ENCODE measurements around the gene ST7L.

Gene ST7L

DNA sequence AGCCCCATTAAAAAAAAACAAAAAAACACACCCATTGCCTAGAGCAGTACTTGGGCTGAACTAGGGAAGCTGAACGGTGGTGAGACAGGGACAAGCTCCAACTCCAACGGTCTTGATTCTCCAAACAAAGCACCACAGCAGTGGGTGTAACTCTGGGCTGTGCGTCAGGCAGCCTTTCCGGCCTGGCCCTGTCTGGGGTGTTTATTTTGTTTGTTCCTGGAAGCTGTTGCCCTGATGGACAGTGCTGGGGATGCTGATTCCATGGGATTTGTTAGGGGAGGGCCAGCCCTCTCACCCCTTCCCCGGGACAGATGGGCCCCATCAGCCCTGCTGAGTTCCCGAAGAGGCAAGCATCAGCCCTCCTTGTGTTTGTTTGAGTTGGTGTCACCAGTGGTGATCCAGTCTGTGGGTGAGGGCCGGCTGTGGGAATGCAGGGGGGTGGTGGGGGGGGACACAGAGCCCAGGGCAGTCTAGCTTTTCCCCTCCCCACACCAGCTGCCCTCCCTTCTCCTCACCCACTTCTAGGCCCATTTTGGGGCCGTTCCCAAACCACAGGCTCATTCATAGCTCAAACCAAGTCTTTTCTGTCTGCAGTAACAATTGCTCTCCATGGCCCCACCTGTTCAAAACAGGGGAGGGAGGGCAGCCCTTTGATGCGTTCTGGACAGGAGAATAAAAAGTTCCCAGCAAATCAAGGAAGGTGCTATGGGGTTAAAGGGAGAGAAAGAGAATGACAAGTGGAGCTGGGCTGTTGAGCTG, 105.7 kb downstream of the ST7L start:
- Histone ChIP-seq H3K27me3 (replicated peaks; ENCODE audit: control insufficient read depth, insufficient read depth, low read length) (no peaks in the 10 kb centered on the region; the same call in 1 of the 2 replicates), H3K4me3 (replicated peaks; ENCODE audit: low read depth, low read length) (no peak overlapping the region), H3K36me3 (ENCODE audit: control insufficient read depth, insufficient read depth, low read length) (no peaks in the 10 kb centered on the region)
- TF ChIP-seq, protein P1, sequence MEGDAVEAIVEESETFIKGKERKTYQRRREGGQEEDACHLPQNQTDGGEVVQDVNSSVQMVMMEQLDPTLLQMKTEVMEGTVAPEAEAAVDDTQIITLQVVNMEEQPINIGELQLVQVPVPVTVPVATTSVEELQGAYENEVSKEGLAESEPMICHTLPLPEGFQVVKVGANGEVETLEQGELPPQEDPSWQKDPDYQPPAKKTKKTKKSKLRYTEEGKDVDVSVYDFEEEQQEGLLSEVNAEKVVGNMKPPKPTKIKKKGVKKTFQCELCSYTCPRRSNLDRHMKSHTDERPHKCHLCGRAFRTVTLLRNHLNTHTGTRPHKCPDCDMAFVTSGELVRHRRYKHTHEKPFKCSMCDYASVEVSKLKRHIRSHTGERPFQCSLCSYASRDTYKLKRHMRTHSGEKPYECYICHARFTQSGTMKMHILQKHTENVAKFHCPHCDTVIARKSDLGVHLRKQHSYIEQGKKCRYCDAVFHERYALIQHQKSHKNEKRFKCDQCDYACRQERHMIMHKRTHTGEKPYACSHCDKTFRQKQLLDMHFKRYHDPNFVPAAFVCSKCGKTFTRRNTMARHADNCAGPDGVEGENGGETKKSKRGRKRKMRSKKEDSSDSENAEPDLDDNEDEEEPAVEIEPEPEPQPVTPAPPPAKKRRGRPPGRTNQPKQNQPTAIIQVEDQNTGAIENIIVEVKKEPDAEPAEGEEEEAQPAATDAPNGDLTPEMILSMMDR (IDR thresholded peaks at IDR 0.05; ENCODE audit: insufficient read depth, low read length, poor library complexity, severe bottlenecking) = no peak
- DNase-seq (ENCODE audit: extremely low read depth, insufficient read length) = no peak

DNA sequence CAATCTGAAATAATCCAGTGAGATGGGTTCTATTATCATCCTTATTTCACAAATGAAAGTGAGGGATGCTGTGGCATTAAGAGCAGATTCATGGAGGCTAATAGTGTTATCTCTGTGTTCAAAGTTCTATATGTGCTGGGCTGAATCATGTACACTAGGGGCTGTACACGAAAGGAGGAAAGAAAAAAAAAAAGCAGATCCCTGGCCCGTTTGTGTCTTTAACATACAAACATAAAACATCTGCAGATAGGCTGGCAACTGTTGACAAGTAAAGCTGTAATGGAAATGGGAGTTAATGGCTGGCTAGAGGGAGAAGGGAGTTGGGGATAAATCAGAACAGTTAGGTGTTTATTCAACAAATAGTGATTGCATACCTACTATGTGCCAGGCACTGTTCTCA, 107.0 kb downstream of the ST7L start:
- H3K27me3 ChIP-seq (replicated peaks; ENCODE audit: control insufficient read depth, insufficient read depth, low read length) = no peaks in the 10 kb centered on the region; the same call in 1 of the 2 replicates
- no peak overlapping the region for H3K4me3 ChIP-seq (replicated peaks; ENCODE audit: low read depth, low read length)
- DNase-seq (ENCODE audit: extremely low read depth, insufficient read length) = no peak
- no peaks in the 10 kb centered on the region for H3K36me3 ChIP-seq (ENCODE audit: control insufficient read depth, insufficient read depth, low read length)
- TF ChIP-seq, protein P1 (IDR thresholded peaks at IDR 0.05; ENCODE audit: insufficient read depth, low read length, poor library complexity, severe bottlenecking) = no peak

DNA sequence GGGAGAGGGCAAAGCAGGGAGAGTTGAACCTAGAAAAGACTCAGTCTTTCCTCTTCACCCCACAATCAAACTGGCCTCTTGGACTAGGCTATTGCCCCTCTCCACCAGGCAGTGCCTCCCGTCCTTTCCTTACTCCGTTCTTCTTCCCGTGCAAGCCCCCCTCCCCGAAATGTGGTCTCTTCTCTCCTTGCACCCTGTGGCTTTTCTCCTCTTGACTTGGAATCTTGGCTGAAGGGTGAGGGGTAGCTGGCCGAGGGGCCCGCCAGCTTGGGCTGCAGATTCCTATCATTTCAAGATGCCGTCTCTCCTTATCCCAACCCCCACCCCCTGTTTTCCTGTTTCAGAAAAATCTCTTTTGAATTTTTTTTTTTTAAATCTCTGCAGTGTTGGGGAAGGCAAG, 108.6 kb downstream of the ST7L start:
- Histone ChIP-seq H3K4me3 (replicated peaks; ENCODE audit: low read depth, low read length) (no peak overlapping the region), H3K27me3 (replicated peaks; ENCODE audit: control insufficient read depth, insufficient read depth, low read length) (no peaks in the 10 kb centered on the region; the same call in 1 of the 2 replicates), H3K36me3 (ENCODE audit: control insufficient read depth, insufficient read depth, low read length) (no peaks in the 10 kb centered on the region)
- TF ChIP-seq, protein P1 (IDR thresholded peaks at IDR 0.05; ENCODE audit: insufficient read depth, low read length, poor library complexity, severe bottlenecking) = no peak
- DNase-seq (ENCODE audit: extremely low read depth, insufficient read length) = no peak

DNA sequence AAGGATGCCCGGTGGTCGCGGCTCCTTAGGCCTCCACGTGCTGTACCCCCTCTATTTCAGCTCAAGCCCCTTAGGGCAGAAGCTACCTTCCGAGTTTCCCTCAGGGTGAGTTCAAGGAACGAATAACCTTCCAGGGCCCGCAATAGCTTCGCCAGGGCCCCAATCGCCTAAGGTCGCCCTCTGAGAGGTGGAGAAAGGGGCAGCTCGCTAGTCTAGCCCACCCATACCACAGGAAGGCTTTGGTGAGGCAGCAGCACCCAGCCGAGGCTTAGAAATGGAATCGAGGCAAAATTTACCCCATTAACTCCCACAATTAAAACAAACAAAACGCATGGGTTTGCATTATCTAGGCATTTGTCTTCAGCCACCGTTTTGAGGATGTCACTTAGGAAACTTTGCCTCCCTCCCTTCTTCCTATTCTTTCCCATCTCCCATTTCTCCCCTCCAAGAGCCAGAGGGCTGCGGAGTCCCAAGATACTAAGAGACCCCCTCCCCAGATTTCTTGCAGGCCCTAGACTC, 109.2 kb downstream of the ST7L start:
- H3K4me3 ChIP-seq (replicated peaks; ENCODE audit: low read depth, low read length) = no peak overlapping the region
- no peaks in the 10 kb centered on the region; the same call in 1 of the 2 replicates for H3K27me3 ChIP-seq (replicated peaks; ENCODE audit: control insufficient read depth, insufficient read depth, low read length)
- TF ChIP-seq, protein P1 (IDR thresholded peaks at IDR 0.05; ENCODE audit: insufficient read depth, low read length, poor library complexity, severe bottlenecking) = no peak

DNA sequence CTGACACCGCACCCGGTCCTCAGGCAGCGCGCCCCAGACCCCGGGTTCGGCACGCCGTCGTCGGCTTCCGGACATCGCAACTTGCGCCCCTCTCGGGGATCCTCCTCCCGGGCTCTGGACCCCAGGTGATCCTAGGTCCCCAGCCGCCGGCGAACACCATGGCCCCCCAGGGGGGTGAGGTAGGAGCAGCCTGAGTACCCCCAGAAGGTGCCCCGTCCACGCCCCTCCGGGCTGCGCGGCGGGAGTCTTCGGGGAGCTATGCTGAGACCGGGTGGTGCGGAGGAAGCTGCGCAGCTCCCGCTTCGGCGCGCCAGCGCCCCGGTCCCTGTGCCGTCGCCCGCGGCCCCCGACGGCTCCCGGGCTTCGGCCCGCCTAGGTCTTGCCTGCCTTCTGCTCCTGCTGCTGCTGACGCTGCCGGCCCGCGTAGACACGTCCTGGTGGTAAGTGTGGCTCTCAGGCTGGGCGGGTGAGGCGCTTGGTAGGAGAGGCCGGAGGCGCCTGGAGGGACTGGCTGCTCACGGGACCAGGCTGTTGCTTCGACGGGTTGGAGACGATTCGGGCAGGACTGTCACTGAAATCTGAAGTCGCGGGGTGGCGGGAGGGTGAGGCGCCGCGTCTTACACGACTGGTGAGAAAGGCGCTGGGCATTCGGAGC, 109.8 kb downstream of the ST7L start:
- DNase-seq (ENCODE audit: extremely low read depth, insufficient read length) = peak; percentile 24
- Histone ChIP-seq H3K36me3 (ENCODE audit: control insufficient read depth, insufficient read depth, low read length) (no peaks in the 10 kb centered on the region), H3K27me3 (replicated peaks; ENCODE audit: control insufficient read depth, insufficient read depth, low read length) (no peaks in the 10 kb centered on the region; the same call in none of the 2 replicates), H3K4me3 (replicated peaks; ENCODE audit: low read depth, low read length) (peak overlapping the region; percentile 52)
- TF ChIP-seq, protein P1 (IDR thresholded peaks at IDR 0.05; ENCODE audit: insufficient read depth, low read length, poor library complexity, severe bottlenecking) = no peak

More for the DNA sequence above, 109.2 kb downstream of the ST7L start:
- DNase-seq (ENCODE audit: extremely low read depth, insufficient read length) = no peak
- no peaks in the 10 kb centered on the region for H3K36me3 ChIP-seq (ENCODE audit: control insufficient read depth, insufficient read depth, low read length)
